ENCODE measurements around the gene QSOX1. TPM values are rescaled to one million over a fixed set of nuclear protein-coding genes. Genes with fewer than 3 reads are reported as not detected.

Gene QSOX1
- total and polyA plus RNA-seq, 9 of the 15 experiments (the other 6 are each of a cell fraction or from before 2014, with no cell fraction given): 4.0 to 53.1 (median 15.0) TPM

DNA sequence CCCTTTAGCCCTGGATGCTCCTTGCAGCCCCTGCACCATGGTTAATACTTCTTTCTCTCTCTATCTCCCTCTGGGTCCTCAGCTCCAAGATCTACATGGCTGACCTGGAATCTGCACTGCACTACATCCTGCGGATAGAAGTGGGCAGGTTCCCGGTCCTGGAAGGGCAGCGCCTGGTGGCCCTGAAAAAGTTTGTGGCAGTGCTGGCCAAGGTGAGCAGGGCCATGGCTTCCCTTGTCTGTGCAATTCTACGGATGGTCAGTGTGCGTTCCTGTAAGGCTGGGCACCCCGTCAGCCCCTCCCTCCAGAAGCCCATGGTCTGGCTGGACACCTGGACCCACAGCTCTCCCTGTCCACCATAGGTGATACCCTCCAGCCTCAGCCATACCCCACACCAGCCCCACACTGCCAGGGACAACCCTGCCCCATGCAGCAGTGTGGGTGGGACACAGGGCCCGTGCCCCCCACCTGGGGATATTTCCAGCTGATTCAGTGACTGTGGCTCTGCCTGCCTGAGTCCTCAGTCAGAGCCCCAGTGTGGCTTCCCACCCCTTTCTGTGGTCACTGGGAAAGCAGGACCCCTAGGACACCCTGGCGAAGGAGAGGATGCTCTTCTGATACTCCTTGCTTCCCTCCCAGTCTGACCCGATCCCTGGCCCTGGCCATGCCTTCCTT, 31.4 kb downstream of the QSOX1 start (continued):
- no peak for TF ChIP-seq ELK1 (CRISPR knock-in tag; IDR thresholded peaks at IDR 0.05)
- no peak for TF ChIP-seq ZNF589 (CRISPR knock-in tag; IDR thresholded peaks at IDR 0.05; ENCODE audit: low read depth)
- no peak for TF ChIP-seq TAL1 (IDR thresholded peaks at IDR 0.05)

GRCh38 chr1:180186831-180187230, 32.2 kb downstream of the QSOX1 start:
- Histone ChIP-seq H3K4me3 (no peak overlapping the region), H3K4me2 (ENCODE audit: insufficient read depth, low read length) (no peak overlapping the region), H3K27ac (ENCODE audit: extremely low read depth, low read depth, low read length) (no peak overlapping the region), H2AFZ (ENCODE audit: low read depth, low read length) (no peak overlapping the region), H3K9me1 (ENCODE audit: control insufficient read depth, insufficient read depth, low read length) (no peaks in the 10 kb centered on the region), H3K36me3 (ENCODE audit: control insufficient read depth, insufficient read depth, low read length) (peaks cover 3% of the 10 kb centered on the region; the same call in 2 of the 3 replicates), H3K4me1 (replicated peaks in 1 of 2; ENCODE audit: control insufficient read depth in 2 of 2, insufficient read depth in 2 of 2, low read length in 2 of 2) (peaks cover 0 to 14% of the 10 kb centered on the region in 2 experiments; a peak in 3 of 5 replicates), H3K9ac (ENCODE audit: insufficient read depth in 1 of 2, low read depth in 2 of 2, low read length in 2 of 2) (peak overlapping the region in 1 of 2 experiments; percentile 69; a peak in 2 of 4 replicates), H3K9me3 (replicated peaks; ENCODE audit: control insufficient read depth, insufficient read depth, low read depth, low read length) (no peaks in the 10 kb centered on the region), H4K20me1 (replicated peaks; ENCODE audit: control insufficient read depth, insufficient read depth, low read length) (no peaks in the 10 kb centered on the region; the same call in none of the 2 replicates), H3K79me2 (ENCODE audit: control insufficient read depth, insufficient read depth, low read length) (no peaks in the 10 kb centered on the region), H3K27me3 (ENCODE audit: control insufficient read depth in 2 of 2, insufficient read depth in 2 of 2, low read length in 2 of 2) (no peaks in the 10 kb centered on the region)
- intact Hi-C loops (cut with micrococcal nuclease): loop anchor here (5.0 kb wide), 1 partner anchor 165 kb away; no protein-coding TSS in a partner anchor
- WGBS (ENCODE audit: insufficient coverage, low coverage, missing lambda C conversion rate): 48% methylated on average over 8 of the region's 8 CpGs
- in situ Hi-C loops (cut with MboI): loop anchor here (5.0 to 10.0 kb wide), 3 partner anchors 60 to 298 kb away; no protein-coding TSS in a partner anchor
- ChIA-PET CTCF (ENCODE audit: low intra/inter-chr PET ratio) (interaction anchor here (3.9 kb wide), 1 partner anchor 229 kb away, joined by 18 read pairs; no protein-coding TSS in a partner anchor), POLR2A (interaction anchor here (0.6 to 1.7 kb wide), 4 partner anchors 8 to 319 kb away, joined by 3 to 11 read pairs (median 3); no protein-coding TSS in a partner anchor)
- no peak for DNase-seq (ENCODE audit: extremely low read depth in 1 of 4, low spot score in 3 of 4)
- no peak for ATAC-seq
- no peak for FAIRE-seq
- no TSS peak for BruUV-seq (replicated peaks)
- TF ChIP-seq, protein P1, sequence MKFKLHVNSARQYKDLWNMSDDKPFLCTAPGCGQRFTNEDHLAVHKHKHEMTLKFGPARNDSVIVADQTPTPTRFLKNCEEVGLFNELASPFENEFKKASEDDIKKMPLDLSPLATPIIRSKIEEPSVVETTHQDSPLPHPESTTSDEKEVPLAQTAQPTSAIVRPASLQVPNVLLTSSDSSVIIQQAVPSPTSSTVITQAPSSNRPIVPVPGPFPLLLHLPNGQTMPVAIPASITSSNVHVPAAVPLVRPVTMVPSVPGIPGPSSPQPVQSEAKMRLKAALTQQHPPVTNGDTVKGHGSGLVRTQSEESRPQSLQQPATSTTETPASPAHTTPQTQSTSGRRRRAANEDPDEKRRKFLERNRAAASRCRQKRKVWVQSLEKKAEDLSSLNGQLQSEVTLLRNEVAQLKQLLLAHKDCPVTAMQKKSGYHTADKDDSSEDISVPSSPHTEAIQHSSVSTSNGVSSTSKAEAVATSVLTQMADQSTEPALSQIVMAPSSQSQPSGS (CRISPR knock-in tag; IDR thresholded peaks at IDR 0.05): no peak
- TF ChIP-seq ILF3 (IDR thresholded peaks at IDR 0.05; ENCODE audit: borderline replicate concordance) (no peak), C11orf30 (IDR thresholded peaks at IDR 0.05; ENCODE audit: low read depth) (peak; percentile 58), USF2 (CRISPR knock-in tag; IDR thresholded peaks at IDR 0.05) (no peak), MIER1 (IDR thresholded peaks at IDR 0.05; ENCODE audit: low read depth) (no peak), TAF7 (tag; IDR thresholded peaks at IDR 0.05) (no peak), FOXP1 (CRISPR knock-in tag; IDR thresholded peaks at IDR 0.05) (no peak), ZNF316 (IDR thresholded peaks at IDR 0.05) (peak; percentile 73), TARDBP (IDR thresholded peaks at IDR 0.05) (no peak), MAFK (IDR thresholded peaks at IDR 0.05; ENCODE audit: low read length) (peak; percentile 6; the same call in 1 of the 2 replicates)
- TF ChIP-seq, protein P2, sequence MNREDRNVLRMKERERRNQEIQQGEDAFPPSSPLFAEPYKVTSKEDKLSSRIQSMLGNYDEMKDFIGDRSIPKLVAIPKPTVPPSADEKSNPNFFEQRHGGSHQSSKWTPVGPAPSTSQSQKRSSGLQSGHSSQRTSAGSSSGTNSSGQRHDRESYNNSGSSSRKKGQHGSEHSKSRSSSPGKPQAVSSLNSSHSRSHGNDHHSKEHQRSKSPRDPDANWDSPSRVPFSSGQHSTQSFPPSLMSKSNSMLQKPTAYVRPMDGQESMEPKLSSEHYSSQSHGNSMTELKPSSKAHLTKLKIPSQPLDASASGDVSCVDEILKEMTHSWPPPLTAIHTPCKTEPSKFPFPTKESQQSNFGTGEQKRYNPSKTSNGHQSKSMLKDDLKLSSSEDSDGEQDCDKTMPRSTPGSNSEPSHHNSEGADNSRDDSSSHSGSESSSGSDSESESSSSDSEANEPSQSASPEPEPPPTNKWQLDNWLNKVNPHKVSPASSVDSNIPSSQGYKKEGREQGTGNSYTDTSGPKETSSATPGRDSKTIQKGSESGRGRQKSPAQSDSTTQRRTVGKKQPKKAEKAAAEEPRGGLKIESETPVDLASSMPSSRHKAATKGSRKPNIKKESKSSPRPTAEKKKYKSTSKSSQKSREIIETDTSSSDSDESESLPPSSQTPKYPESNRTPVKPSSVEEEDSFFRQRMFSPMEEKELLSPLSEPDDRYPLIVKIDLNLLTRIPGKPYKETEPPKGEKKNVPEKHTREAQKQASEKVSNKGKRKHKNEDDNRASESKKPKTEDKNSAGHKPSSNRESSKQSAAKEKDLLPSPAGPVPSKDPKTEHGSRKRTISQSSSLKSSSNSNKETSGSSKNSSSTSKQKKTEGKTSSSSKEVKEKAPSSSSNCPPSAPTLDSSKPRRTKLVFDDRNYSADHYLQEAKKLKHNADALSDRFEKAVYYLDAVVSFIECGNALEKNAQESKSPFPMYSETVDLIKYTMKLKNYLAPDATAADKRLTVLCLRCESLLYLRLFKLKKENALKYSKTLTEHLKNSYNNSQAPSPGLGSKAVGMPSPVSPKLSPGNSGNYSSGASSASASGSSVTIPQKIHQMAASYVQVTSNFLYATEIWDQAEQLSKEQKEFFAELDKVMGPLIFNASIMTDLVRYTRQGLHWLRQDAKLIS (CRISPR knock-in tag; IDR thresholded peaks at IDR 0.05): no peak

Measured in K562 (cell line).